Gastroesophageal sphincter (tissue), 3 donors: ENCODE measurements around the gene ZFR2.

ENCODE experiments used
- POLR2A ChIP-seq, 2 donors: fragments of 450-650 bp; IDR thresholded peaks; one replicate each; pipeline ENCODE4 v1.6.1; 2017; ENCODE audit warnings: antibody characterized with exemption in 2 of 2, mild to moderate bottlenecking in 2 of 2, moderate library complexity in 1 of 2
- POLR2AphosphoS5 ChIP-seq: sonication (generic); formaldehyde crosslinking; IDR thresholded peaks from one replicate; pipeline ENCODE4 v1.6.1; 2017; ENCODE audit warnings: antibody characterized with exemption
- TF ChIP-seq, protein P1 (sequence below), 4 experiments: fragments of 200-600 bp in 2 of 4; fragments of 450-650 bp in 2 of 4; sonication (generic) in 1 of 4; IDR thresholded peaks; one replicate each; pipeline ENCODE4 v1.5.1; 2017 to 2019; ENCODE audit warnings: antibody characterized with exemption in 4 of 4, mild to moderate bottlenecking in 2 of 4, moderate library complexity in 2 of 4

DNA sequence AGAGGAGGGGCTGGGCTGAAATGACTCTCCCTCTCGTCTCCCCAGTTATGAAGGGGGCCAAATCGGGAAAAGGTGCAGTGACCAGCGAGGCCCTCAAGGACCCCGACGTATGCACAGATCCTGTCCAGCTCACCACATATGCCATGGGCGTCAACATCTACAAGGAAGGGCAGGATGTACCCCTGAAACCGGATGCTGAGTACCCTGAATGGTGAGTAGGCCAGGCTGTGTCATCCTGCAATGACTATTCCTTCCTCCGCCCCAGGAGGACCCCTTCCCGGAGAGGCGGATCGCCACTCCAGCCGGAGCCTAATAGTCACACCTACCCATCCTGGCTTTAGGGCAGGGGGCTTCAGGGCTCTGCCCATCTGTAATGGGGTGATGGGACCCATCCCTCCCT lies 103.7 kb downstream of the ZFR2 start:
- TF ChIP-seq, protein P1, sequence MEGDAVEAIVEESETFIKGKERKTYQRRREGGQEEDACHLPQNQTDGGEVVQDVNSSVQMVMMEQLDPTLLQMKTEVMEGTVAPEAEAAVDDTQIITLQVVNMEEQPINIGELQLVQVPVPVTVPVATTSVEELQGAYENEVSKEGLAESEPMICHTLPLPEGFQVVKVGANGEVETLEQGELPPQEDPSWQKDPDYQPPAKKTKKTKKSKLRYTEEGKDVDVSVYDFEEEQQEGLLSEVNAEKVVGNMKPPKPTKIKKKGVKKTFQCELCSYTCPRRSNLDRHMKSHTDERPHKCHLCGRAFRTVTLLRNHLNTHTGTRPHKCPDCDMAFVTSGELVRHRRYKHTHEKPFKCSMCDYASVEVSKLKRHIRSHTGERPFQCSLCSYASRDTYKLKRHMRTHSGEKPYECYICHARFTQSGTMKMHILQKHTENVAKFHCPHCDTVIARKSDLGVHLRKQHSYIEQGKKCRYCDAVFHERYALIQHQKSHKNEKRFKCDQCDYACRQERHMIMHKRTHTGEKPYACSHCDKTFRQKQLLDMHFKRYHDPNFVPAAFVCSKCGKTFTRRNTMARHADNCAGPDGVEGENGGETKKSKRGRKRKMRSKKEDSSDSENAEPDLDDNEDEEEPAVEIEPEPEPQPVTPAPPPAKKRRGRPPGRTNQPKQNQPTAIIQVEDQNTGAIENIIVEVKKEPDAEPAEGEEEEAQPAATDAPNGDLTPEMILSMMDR (IDR thresholded peaks at IDR 0.05), result no peak
- no peak for TF ChIP-seq POLR2A (IDR thresholded peaks at IDR 0.05)
- no peak for TF ChIP-seq POLR2AphosphoS5
